ENCODE data around the gene RPL3.
"Not testable (repeated sequence)": the region's sequence is repeated elsewhere in the genome, so short reads cannot be mapped to it uniquely, and the experiment has no call there.

Gene RPL3

GRCh38 chr22:39351689-39352214 lies 32.3 kb upstream of the RPL3 start:
- peak; percentile 62 for DNase-seq

GRCh38 chr22:39350757-39351688 lies 31.6 kb upstream of the RPL3 start:
- peak; percentile 44 for DNase-seq

- peak; percentile 46 for DNase-seq
These were observed 30.7 kb upstream of the RPL3 start, which contains the start of gene SYNGR1 for GRCh38 chr22:39349967-39350726. Gene SYNGR1 (plus strand): TSS chr22:39349991. CDS start chr22:39350011, 20 bp downstream.

GRCh38 chr22:39349506-39349966 lies 30.1 kb upstream of the RPL3 start:
- peak; percentile 69 for DNase-seq

GRCh38 chr22:39348909-39349505 lies 29.6 kb upstream of the RPL3 start:
- peak; percentile 63 for DNase-seq

GRCh38 chr22:39345231-39345630 lies 25.8 kb upstream of the RPL3 start:
- DNase-seq, result no peak

GRCh38 chr22:39344046-39344390 lies 24.6 kb upstream of the RPL3 start:
- no peak for DNase-seq

- peak; percentile 91 for DNase-seq
These were observed 24.0 kb upstream of the RPL3 start for GRCh38 chr22:39343259-39344045.

GRCh38 chr22:39341179-39341578 lies 21.8 kb upstream of the RPL3 start:
- DNase-seq, result no peak

GRCh38 chr22:39339775-39340174 lies 20.4 kb upstream of the RPL3 start:
- not testable (repeated sequence) for DNase-seq

- no peak for DNase-seq
These were observed 17.0 kb upstream of the RPL3 start for GRCh38 chr22:39336411-39336810.

- DNase-seq, result peak; percentile 46
These were observed 13.1 kb upstream of the RPL3 start for GRCh38 chr22:39332441-39333064.

- DNase-seq, result not testable (repeated sequence)
These were observed 11.1 kb upstream of the RPL3 start for GRCh38 chr22:39330553-39330952.

- DNase-seq, result no peak
These were observed 8.8 kb upstream of the RPL3 start for GRCh38 chr22:39327995-39328754.

GRCh38 chr22:39325392-39325932 lies 6.0 kb upstream of the RPL3 start:
- no peak for DNase-seq

GRCh38 chr22:39320616-39321029 lies 1.2 kb upstream of the RPL3 start:
- DNase-seq, result not testable (repeated sequence)

GRCh38 chr22:39318507-39319283 lies 728 bp downstream of the RPL3 start:
- DNase-seq, result peak; percentile 71

- peak; percentile 50 for DNase-seq
These were observed 1.5 kb downstream of the RPL3 start for GRCh38 chr22:39317775-39318506.
